Neural cell (in vitro differentiated cells): Measurements from ENCODE around the gene PRRC2B.

Source experiments
- CTCF ChIP-seq: fragments of 450-650 bp; IDR thresholded peaks from 2 replicates; pipeline ENCODE4 v1.5.1; 2014; ENCODE audit warnings: antibody characterized with exemption, mild to moderate bottlenecking, moderate library complexity; ENCODE audit not compliant: poor library complexity, severe bottlenecking
- EP300 ChIP-seq: fragments of 450-650 bp; conservative IDR thresholded peaks from 2 replicates; pipeline ENCODE4 v1.6.1; 2014; ENCODE audit warnings: antibody characterized with exemption, mild to moderate bottlenecking, moderate library complexity; ENCODE audit not compliant: poor library complexity, severe bottlenecking
- EZH2 ChIP-seq: fragments of 200-600, 300-800 bp; shearing (Covaris generic), sonication (generic); IDR thresholded peaks from 2 replicates; pipeline ENCODE4 v1.6.1; 2014; ENCODE audit warnings: antibody characterized with exemption, low read length, borderline replicate concordance, mild to moderate bottlenecking; ENCODE audit not compliant: insufficient read depth, poor library complexity, severe bottlenecking
- POLR2AphosphoS5 ChIP-seq: IDR thresholded peaks from 2 replicates; pipeline ENCODE4 v1.6.1; 2012
- REST ChIP-seq: IDR thresholded peaks from 2 replicates; pipeline ENCODE4 v1.6.1; 2012; ENCODE audit warnings: borderline replicate concordance
- SMC3 ChIP-seq: fragments of 450-650 bp; conservative IDR thresholded peaks from 2 replicates; pipeline ENCODE4 v1.6.1; 2014; ENCODE audit warnings: antibody characterized with exemption, mild to moderate bottlenecking, moderate library complexity; ENCODE audit not compliant: poor library complexity

- no peak for TF ChIP-seq CTCF
- no peak for TF ChIP-seq SMC3
- TF ChIP-seq EZH2 = no peak
- no peak for TF ChIP-seq POLR2AphosphoS5
- TF ChIP-seq REST = no peak
- no peak for TF ChIP-seq EP300
Measured at GRCh38 chr9:131382850-131383729, 10.8 kb upstream of the PRRC2B start.
